ENCODE results near the gene TNNI3K.

The TNNI3K gene

GRCh38 chr1:74578101-74578500 is 342.9 kb downstream of the TNNI3K start:
- no peak for DNase-seq

DNA sequence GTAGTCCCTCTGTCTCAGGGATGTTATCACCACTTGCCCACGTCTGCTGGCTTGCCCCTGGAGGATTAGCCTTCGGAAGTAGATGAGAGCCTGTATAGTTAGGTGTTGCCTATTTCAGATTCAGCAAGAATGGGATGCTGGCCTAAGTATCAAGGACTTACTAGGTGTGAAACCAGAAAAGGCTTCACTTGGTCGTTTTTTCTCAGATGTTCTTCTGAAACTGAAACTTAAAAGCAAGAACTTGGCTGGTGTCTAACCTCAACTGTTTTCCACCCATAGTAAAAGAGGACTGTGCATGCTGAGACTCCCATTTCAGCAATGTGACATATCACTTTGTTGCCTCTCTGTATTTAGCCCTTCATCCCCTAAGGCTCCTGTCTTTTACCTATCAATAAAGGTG is 344.2 kb downstream of the TNNI3K start:
- no peak for DNase-seq

- DNase-seq: no peak
These were observed 348.2 kb downstream of the TNNI3K start for GRCh38 chr1:74583397-74583796.

DNA sequence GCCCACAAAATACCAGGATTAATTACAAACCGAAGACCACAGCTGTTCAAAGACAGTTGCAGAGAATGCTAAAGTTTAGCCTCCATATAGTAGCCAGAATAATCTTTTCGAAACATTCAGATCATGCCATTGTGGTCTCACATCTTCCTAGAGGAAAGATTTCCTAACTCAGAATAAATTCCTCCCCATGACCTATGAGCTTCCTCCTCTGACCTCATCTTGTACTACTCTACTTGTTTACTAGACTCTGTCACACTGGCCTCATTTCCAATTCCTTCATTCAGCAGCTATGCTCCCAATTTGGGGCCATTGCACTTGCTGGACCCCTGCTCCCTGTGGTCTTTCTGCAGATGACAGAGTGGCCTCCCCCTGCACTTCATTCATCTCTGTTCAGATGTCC is 349.0 kb downstream of the TNNI3K start:
- DNase-seq: no peak

- DNase-seq: no peak
These were observed 351.2 kb downstream of the TNNI3K start for GRCh38 chr1:74586253-74586897.

- DNase-seq: no peak
These were observed 352.7 kb downstream of the TNNI3K start for GRCh38 chr1:74587888-74588287.

DNA sequence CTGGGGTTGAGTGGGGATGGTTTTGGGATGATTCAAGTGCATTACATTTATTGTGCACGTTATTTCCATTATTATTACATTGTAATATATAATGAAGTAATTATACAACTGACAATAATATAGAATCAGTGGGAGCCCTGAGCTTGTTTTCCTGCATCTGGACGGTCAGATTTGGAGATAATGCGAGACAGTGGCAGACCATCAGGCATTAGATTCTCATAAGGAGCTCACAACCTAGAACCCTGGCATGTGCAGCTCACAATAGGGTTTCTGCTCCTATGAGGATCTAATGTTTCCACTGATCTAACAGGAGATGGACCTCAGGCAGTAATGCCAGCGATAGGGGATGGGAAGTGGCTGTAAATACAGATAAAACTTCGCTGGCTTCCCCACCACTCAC is 355.1 kb downstream of the TNNI3K start:
- DNase-seq: no peak

- no peak for DNase-seq
These were observed 356.8 kb downstream of the TNNI3K start for GRCh38 chr1:74591949-74592348.

- DNase-seq: no peak
These were observed 357.6 kb downstream of the TNNI3K start for GRCh38 chr1:74592580-74593355.
